ENCODE data around the gene ATCAY. TPM values are rescaled to one million over a fixed set of nuclear protein-coding genes. Genes with fewer than 3 reads are reported as not detected.
A peak's percentile ranks its signal among the peaks of the same experiment; 100 is the strongest.

The ATCAY gene
- total and polyA plus RNA-seq, 2 of the 13 experiments (the other 11 are each of a cell fraction or from before 2014, with no cell fraction given), result not detected

- in situ Hi-C loops (cut with HindIII; ENCODE audit: extremely low pct_ligation_motif_present, low pct_unique_long_range_greater_than_20kb) (loop anchor here (25.0 kb wide), 1 partner anchor 343 kb away; no protein-coding TSS in a partner anchor), intact Hi-C loops (cut with micrococcal nuclease; ENCODE audit: unreplicated experiment) (no loop called here)
- ChIA-PET CTCF (ENCODE audit: low intra/inter-chr PET ratio, low total read pairs) (no interaction called here), POLR2A (no interaction called here)
- peaks cover 3 to 32% of the 10 kb centered on the region in 2 experiments; a peak in 3 of 5 replicates for H3K27me3 ChIP-seq (ENCODE audit: control insufficient read depth in 1 of 2, insufficient read depth in 2 of 2, low read length in 2 of 2)
- WGBS (ENCODE audit: low lambda C conversion rate), result 27% methylated on average over 34 of the region's 62 CpGs
- H3K9ac ChIP-seq (ENCODE audit: insufficient read depth, low read depth, low read length), result no peak within 1 kb of the TSS
- no TSS peak for BruUV-seq (replicated peaks)
- no peak for FAIRE-seq
- H3K36me3 ChIP-seq (replicated peaks in 1 of 2; ENCODE audit: control insufficient read depth in 1 of 2, insufficient read depth in 2 of 2, low read length in 2 of 2), result no peaks in the 10 kb centered on the region
- no peak for DNase-seq (ENCODE audit: low spot score)
- H3K4me2 ChIP-seq (ENCODE audit: low read depth, low read length), result peak within 1 kb of the TSS; percentile 12; the same call in 1 of the 2 replicates
- no peak within 1 kb of the TSS for H2AFZ ChIP-seq (ENCODE audit: low read length)
- no peaks in the 10 kb centered on the region for H3K79me2 ChIP-seq (ENCODE audit: insufficient read depth, low read length)
- no peak within 1 kb of the TSS for H3K27ac ChIP-seq (ENCODE audit: extremely low read length, insufficient read depth, low read length)
- H4K20me1 ChIP-seq (ENCODE audit: insufficient read depth, low read length), result no peaks in the 10 kb centered on the region
- H3K4me3 ChIP-seq (replicated peaks in 1 of 3; ENCODE audit: insufficient read depth in 1 of 3, low read depth in 2 of 3, low read length in 3 of 3), result peak within 1 kb of the TSS in 2 of 3 experiments; percentile 9 to 10; a peak in 2 of 6 replicates
- H3K9me3 ChIP-seq (ENCODE audit: low read length), result no peaks in the 10 kb centered on the region
- peak; percentile 37; the same call in 2 of the 3 replicates for ATAC-seq
- H3K4me1 ChIP-seq (ENCODE audit: insufficient read depth, low read length), result 0 out of 2 replicates have a peak, but pooled peaks cover 4% of the 10 kb centered on the region
- TF ChIP-seq, protein P1, sequence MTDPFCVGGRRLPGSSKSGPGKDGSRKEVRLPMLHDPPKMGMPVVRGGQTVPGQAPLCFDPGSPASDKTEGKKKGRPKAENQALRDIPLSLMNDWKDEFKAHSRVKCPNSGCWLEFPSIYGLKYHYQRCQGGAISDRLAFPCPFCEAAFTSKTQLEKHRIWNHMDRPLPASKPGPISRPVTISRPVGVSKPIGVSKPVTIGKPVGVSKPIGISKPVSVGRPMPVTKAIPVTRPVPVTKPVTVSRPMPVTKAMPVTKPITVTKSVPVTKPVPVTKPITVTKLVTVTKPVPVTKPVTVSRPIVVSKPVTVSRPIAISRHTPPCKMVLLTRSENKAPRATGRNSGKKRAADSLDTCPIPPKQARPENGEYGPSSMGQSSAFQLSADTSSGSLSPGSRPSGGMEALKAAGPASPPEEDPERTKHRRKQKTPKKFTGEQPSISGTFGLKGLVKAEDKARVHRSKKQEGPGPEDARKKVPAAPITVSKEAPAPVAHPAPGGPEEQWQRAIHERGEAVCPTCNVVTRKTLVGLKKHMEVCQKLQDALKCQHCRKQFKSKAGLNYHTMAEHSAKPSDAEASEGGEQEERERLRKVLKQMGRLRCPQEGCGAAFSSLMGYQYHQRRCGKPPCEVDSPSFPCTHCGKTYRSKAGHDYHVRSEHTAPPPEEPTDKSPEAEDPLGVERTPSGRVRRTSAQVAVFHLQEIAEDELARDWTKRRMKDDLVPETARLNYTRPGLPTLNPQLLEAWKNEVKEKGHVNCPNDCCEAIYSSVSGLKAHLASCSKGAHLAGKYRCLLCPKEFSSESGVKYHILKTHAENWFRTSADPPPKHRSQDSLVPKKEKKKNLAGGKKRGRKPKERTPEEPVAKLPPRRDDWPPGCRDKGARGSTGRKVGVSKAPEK (CRISPR knock-in tag; IDR thresholded peaks at IDR 0.05; ENCODE audit: borderline replicate concordance), result no peak
- TF ChIP-seq ZNF766 (CRISPR knock-in tag; IDR thresholded peaks at IDR 0.05; ENCODE audit: borderline replicate concordance) (no peak), ZNF781 (CRISPR knock-in tag; IDR thresholded peaks at IDR 0.05; ENCODE audit: borderline replicate concordance, not compliant biosample characterization) (no peak), ZSCAN25 (CRISPR knock-in tag; IDR thresholded peaks at IDR 0.05) (no peak), ZNF800 (CRISPR knock-in tag; IDR thresholded peaks at IDR 0.05) (no peak), DNMT3B (CRISPR knock-in tag; conservative IDR thresholded peaks at IDR 0.05) (no peak), ATF5 (CRISPR knock-in tag; IDR thresholded peaks at IDR 0.05; ENCODE audit: low read depth) (no peak), RXRA (CRISPR knock-in tag; IDR thresholded peaks at IDR 0.05) (no peak), ZFP36 (IDR thresholded peaks at IDR 0.05; ENCODE audit: borderline replicate concordance, low read depth, low read length, partially characterized antibody) (no peak), ZNF839 (CRISPR knock-in tag; IDR thresholded peaks at IDR 0.05; ENCODE audit: borderline replicate concordance) (no peak), MYNN (CRISPR knock-in tag; IDR thresholded peaks at IDR 0.05; ENCODE audit: low read depth) (no peak)
- TF ChIP-seq, protein P2, sequence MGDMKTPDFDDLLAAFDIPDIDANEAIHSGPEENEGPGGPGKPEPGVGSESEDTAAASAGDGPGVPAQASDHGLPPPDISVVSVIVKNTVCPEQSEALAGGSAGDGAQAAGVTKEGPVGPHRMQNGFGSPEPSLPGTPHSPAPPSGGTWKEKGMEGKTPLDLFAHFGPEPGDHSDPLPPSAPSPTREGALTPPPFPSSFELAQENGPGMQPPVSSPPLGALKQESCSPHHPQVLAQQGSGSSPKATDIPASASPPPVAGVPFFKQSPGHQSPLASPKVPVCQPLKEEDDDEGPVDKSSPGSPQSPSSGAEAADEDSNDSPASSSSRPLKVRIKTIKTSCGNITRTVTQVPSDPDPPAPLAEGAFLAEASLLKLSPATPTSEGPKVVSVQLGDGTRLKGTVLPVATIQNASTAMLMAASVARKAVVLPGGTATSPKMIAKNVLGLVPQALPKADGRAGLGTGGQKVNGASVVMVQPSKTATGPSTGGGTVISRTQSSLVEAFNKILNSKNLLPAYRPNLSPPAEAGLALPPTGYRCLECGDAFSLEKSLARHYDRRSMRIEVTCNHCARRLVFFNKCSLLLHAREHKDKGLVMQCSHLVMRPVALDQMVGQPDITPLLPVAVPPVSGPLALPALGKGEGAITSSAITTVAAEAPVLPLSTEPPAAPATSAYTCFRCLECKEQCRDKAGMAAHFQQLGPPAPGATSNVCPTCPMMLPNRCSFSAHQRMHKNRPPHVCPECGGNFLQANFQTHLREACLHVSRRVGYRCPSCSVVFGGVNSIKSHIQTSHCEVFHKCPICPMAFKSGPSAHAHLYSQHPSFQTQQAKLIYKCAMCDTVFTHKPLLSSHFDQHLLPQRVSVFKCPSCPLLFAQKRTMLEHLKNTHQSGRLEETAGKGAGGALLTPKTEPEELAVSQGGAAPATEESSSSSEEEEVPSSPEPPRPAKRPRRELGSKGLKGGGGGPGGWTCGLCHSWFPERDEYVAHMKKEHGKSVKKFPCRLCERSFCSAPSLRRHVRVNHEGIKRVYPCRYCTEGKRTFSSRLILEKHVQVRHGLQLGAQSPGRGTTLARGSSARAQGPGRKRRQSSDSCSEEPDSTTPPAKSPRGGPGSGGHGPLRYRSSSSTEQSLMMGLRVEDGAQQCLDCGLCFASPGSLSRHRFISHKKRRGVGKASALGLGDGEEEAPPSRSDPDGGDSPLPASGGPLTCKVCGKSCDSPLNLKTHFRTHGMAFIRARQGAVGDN (CRISPR knock-in tag; IDR thresholded peaks at IDR 0.05), result peak; percentile 63
Observed at GRCh38 chr19:3868770-3869456, 11.6 kb upstream of the ATCAY start, which contains the start of gene ZFR2. ZFR2 (minus strand) TSS chr19:3869038; CDS start chr19:3869017, 21 bp downstream.
